ENCODE results near the gene HCFC1. TPM values are rescaled to one million over a fixed set of nuclear protein-coding genes. Genes with fewer than 3 reads are reported as not detected.

The HCFC1 gene
- total and polyA plus RNA-seq, 2 experiments from 2014 or later, result 12.6 to 26.4 TPM

GRCh38 chrX:153974003-153974725 is 2.5 kb upstream of the HCFC1 start:
- in situ Hi-C loops (cut with MboI), result no loop called here
- peaks cover 13% of the 10 kb centered on the region; the same call in 1 of the 2 replicates for H3F3A ChIP-seq (ENCODE audit: insufficient read depth)
- peak overlapping the region; percentile 100 for H3K9ac ChIP-seq
- no peaks in the 10 kb centered on the region for H3K27me3 ChIP-seq (replicated peaks; ENCODE audit: insufficient read depth)
- no peaks in the 10 kb centered on the region for H3K9me2 ChIP-seq (ENCODE audit: insufficient read depth)
- no peak for TF ChIP-seq EZH2phosphoT487 (IDR thresholded peaks at IDR 0.05; ENCODE audit: insufficient read depth, low read depth)
- no peak for TF ChIP-seq EZH2 (IDR thresholded peaks at IDR 0.05; ENCODE audit: insufficient read depth, poor library complexity, severe bottlenecking)
- H3K79me2 ChIP-seq (ENCODE audit: insufficient read depth), result peaks cover 42% of the 10 kb centered on the region
- no peaks in the 10 kb centered on the region for H3K9me3 ChIP-seq (ENCODE audit: low read depth)
- peak overlapping the region; percentile 33; the same call in 1 of the 2 replicates for H2AFZ ChIP-seq
- H3K27ac ChIP-seq, result peak overlapping the region; percentile 100
- peaks cover 8% of the 10 kb centered on the region for H3K4me1 ChIP-seq (ENCODE audit: insufficient read depth)
- no peaks in the 10 kb centered on the region for H3K36me3 ChIP-seq (ENCODE audit: low read depth)
- no peaks in the 10 kb centered on the region for H4K20me1 ChIP-seq (ENCODE audit: insufficient read depth)
- H3K4me3 ChIP-seq, result peak overlapping the region; percentile 96
- 51 to 54% methylated on average over 12 of the region's 14 CpGs for WGBS, 2 experiments (ENCODE audit: low coverage in 1 of 2, low lambda C conversion rate in 2 of 2, missing lambda C conversion rate in 2 of 2)
- peak; percentile 20 for DNase-seq
- H3K4me2 ChIP-seq (ENCODE audit: unreplicated experiment), result peak overlapping the region; percentile 88

- H3F3A ChIP-seq (ENCODE audit: insufficient read depth), result peaks cover 13% of the 10 kb centered on the region; the same call in 1 of the 2 replicates
- no peak for DNase-seq
- no peaks in the 10 kb centered on the region for H3K36me3 ChIP-seq (ENCODE audit: low read depth)
- in situ Hi-C loops (cut with MboI), result no loop called here
- no peaks in the 10 kb centered on the region for H3K27me3 ChIP-seq (replicated peaks; ENCODE audit: insufficient read depth)
- WGBS, 2 experiments (ENCODE audit: low coverage in 1 of 2, low lambda C conversion rate in 2 of 2, missing lambda C conversion rate in 2 of 2), result 4 to 5% methylated on average over 15 to 16 of the region's 20 CpGs
- H3K9ac ChIP-seq, result peak overlapping the region; percentile 100
- peak overlapping the region; percentile 88 for H3K4me2 ChIP-seq (ENCODE audit: unreplicated experiment)
- H3K9me2 ChIP-seq (ENCODE audit: insufficient read depth), result no peaks in the 10 kb centered on the region
- H4K20me1 ChIP-seq (ENCODE audit: insufficient read depth), result no peaks in the 10 kb centered on the region
- H3K27ac ChIP-seq, result peak overlapping the region; percentile 100
- TF ChIP-seq EZH2phosphoT487 (IDR thresholded peaks at IDR 0.05; ENCODE audit: insufficient read depth, low read depth) (no peak), EZH2 (IDR thresholded peaks at IDR 0.05; ENCODE audit: insufficient read depth, poor library complexity, severe bottlenecking) (no peak)
- H3K4me3 ChIP-seq, result peak overlapping the region; percentile 96
- peak overlapping the region; percentile 33 for H2AFZ ChIP-seq
- H3K79me2 ChIP-seq (ENCODE audit: insufficient read depth), result peaks cover 50% of the 10 kb centered on the region
- H3K4me1 ChIP-seq (ENCODE audit: insufficient read depth), result peaks cover 15% of the 10 kb centered on the region
- no peaks in the 10 kb centered on the region for H3K9me3 ChIP-seq (ENCODE audit: low read depth)
These were observed 1.7 kb upstream of the HCFC1 start for GRCh38 chrX:153973127-153974002.

- H3K4me3 ChIP-seq, result peak within 1 kb of the TSS; percentile 96
- peaks cover 21% of the 10 kb centered on the region for H3K4me1 ChIP-seq (ENCODE audit: insufficient read depth)
- H3K9me2 ChIP-seq (ENCODE audit: insufficient read depth), result no peaks in the 10 kb centered on the region
- peak; percentile 91 for DNase-seq
- peaks cover 58% of the 10 kb centered on the region for H3K79me2 ChIP-seq (ENCODE audit: insufficient read depth)
- TF ChIP-seq EZH2phosphoT487 (IDR thresholded peaks at IDR 0.05; ENCODE audit: insufficient read depth, low read depth), result no peak
- TF ChIP-seq EZH2 (IDR thresholded peaks at IDR 0.05; ENCODE audit: insufficient read depth, poor library complexity, severe bottlenecking), result no peak
- no peaks in the 10 kb centered on the region for H3K27me3 ChIP-seq (replicated peaks; ENCODE audit: insufficient read depth)
- H3K36me3 ChIP-seq (ENCODE audit: low read depth), result no peaks in the 10 kb centered on the region
- peak within 1 kb of the TSS; percentile 88 for H3K4me2 ChIP-seq (ENCODE audit: unreplicated experiment)
- in situ Hi-C loops (cut with MboI), result no loop called here
- peak within 1 kb of the TSS; percentile 33 for H2AFZ ChIP-seq
- no peaks in the 10 kb centered on the region for H3K9me3 ChIP-seq (ENCODE audit: low read depth)
- 0 to 1% methylated on average over 14 to 20 of the region's 103 CpGs for WGBS, 2 experiments (ENCODE audit: low coverage in 1 of 2, low lambda C conversion rate in 2 of 2, missing lambda C conversion rate in 2 of 2)
- H3F3A ChIP-seq (ENCODE audit: insufficient read depth), result peaks cover 13% of the 10 kb centered on the region; the same call in 1 of the 2 replicates
- H4K20me1 ChIP-seq (ENCODE audit: insufficient read depth), result no peaks in the 10 kb centered on the region
- H3K27ac ChIP-seq, result peak within 1 kb of the TSS; percentile 100
- H3K9ac ChIP-seq, result peak within 1 kb of the TSS; percentile 100
These were observed 929 bp upstream of the HCFC1 start, which contains the start of gene TMEM187 for GRCh38 chrX:153972368-153973126. TSS of gene TMEM187 (plus strand) at chrX:153972754. CDS start at chrX:153982063, 9,309 bp downstream.

GRCh38 chrX:153971124-153971449 is 531 bp downstream of the HCFC1 start:
- Histone ChIP-seq H3K9me2 (ENCODE audit: insufficient read depth) (no peaks in the 10 kb centered on the region), H3K36me3 (ENCODE audit: low read depth) (no peaks in the 10 kb centered on the region), H3K9ac (peak overlapping the region; percentile 100), H3K27me3 (replicated peaks; ENCODE audit: insufficient read depth) (no peaks in the 10 kb centered on the region), H2AFZ (no peak overlapping the region), H3K4me2 (ENCODE audit: unreplicated experiment) (peak overlapping the region; percentile 79), H3K79me2 (ENCODE audit: insufficient read depth) (peaks cover 65% of the 10 kb centered on the region), H3K4me3 (peak overlapping the region; percentile 96), H3K9me3 (ENCODE audit: low read depth) (no peaks in the 10 kb centered on the region), H4K20me1 (ENCODE audit: insufficient read depth) (no peaks in the 10 kb centered on the region), H3K27ac (peak overlapping the region; percentile 100), H3F3A (ENCODE audit: insufficient read depth) (peaks cover 13% of the 10 kb centered on the region; the same call in 1 of the 2 replicates), H3K4me1 (ENCODE audit: insufficient read depth) (peaks cover 29% of the 10 kb centered on the region)
- DNase-seq, result peak; percentile 90
- in situ Hi-C loops (cut with MboI), result no loop called here
- TF ChIP-seq EZH2 (IDR thresholded peaks at IDR 0.05; ENCODE audit: insufficient read depth, poor library complexity, severe bottlenecking) (no peak), EZH2phosphoT487 (IDR thresholded peaks at IDR 0.05; ENCODE audit: insufficient read depth, low read depth) (no peak)
- WGBS, 2 experiments (ENCODE audit: low coverage in 1 of 2, low lambda C conversion rate in 2 of 2, missing lambda C conversion rate in 2 of 2), result 0 to 10% methylated on average over 2 to 4 of the region's 34 CpGs
